ENCODE measurements around the gene SHROOM3. TPM values are rescaled to one million over a fixed set of nuclear protein-coding genes. Genes with fewer than 3 reads are reported as not detected.

The SHROOM3 gene
- total RNA-seq, 1 donor from 2014 or later = 66.6 TPM

GRCh38 chr4:76494243-76494642, 59.2 kb downstream of the SHROOM3 start:
- DNase-seq (ENCODE audit: low read depth) = no peak

DNA sequence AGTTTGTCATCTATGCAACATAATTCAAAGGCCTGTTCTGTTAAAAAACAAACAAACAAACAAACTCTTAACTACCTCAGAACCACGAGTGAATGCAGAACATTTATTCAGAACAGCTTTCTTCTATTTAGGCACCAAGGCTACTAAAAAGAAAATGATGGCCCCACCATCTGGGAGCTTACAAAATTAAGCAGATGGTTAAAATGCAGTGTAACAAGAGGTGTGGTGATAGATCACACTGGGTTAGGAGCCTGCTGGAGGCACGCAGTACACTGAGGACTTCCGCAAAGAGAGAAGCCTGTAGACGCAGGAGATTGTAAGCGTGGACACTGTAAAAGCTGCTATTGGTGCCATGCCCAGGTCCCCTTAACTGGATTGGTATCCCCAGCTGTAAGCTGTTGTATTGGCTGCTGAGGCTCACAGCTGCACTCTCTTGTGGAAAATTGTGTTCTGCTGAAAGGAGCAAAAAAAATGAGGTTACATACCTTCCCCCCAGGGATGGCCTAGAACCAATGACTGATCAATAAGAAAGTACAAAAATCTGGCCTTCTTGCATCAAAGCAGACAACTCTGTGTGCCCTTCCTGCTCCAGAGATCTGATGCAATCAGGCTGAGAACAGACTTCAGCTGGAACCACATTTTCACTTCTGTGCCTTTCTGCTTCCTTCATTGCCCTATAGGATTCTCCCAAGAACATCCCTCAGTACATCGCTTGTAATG, 60.0 kb downstream of the SHROOM3 start:
- no peak for DNase-seq (ENCODE audit: low read depth)

GRCh38 chr4:76498550-76498949, 63.5 kb downstream of the SHROOM3 start:
- DNase-seq (ENCODE audit: low read depth) = no peak

- no peak for DNase-seq (ENCODE audit: low read depth)
Observed at GRCh38 chr4:76499461-76499860, 64.4 kb downstream of the SHROOM3 start.

DNA sequence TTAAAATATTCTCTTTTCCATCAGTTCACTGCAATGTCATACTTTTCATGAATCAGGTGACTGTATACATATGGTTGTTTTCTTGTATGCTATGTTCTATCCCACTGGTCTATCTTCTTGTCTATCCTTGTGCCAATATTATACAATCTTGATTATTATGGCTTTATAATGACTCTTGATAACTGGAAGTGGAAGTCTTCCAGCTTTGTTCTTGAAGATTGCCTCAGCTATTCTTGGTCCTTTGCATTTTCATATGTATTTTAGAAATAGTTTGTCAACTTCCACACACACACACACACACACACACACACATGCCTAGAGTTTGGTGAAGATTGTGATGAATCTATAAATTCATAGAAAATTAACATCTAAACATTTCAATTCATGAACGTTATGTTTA, 67.9 kb downstream of the SHROOM3 start:
- no peak for DNase-seq (ENCODE audit: low read depth)

GRCh38 chr4:76504613-76505465, 69.8 kb downstream of the SHROOM3 start:
- DNase-seq (ENCODE audit: low read depth) = peak; percentile 72

DNA sequence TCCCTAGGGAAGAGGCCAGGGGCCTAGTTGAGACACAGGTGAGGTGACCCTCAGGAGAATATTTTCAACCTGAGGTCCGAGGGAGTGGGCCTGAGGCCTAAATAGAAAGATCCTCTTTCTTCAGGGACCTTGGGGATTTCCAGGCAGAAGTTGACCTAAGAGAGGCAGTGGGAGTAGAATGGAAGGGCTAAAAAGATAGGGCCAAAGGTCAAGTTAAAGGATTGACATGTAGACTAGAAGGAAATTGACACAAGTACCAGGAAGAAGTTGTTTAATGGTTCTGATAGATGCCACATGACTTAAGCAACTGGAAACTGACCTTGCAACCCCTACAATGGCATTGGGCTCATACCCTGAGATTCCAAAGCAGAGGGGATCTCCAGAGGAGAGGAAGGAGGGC, 76.9 kb downstream of the SHROOM3 start:
- DNase-seq (ENCODE audit: low read depth) = peak; percentile 16

DNA sequence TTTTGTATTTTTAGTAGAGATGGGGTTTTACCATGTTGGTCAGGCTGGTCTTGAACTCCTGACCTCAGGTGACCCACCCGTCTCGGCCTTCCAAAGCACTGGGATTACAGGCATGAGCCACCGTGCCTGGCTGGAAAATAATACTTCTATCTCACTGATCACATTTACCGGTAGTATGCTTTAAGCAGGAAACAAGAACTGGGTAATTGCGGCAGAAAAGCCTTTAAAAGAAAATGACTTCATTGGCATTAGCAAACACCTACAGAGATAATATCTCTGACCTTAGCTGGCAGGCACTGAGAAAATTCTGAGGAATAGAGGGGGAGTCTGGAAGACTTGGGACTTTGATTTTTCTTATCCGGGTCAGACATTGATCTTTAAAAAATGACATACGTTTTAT, 78.5 kb downstream of the SHROOM3 start:
- DNase-seq (ENCODE audit: low read depth) = peak; percentile 21

DNA sequence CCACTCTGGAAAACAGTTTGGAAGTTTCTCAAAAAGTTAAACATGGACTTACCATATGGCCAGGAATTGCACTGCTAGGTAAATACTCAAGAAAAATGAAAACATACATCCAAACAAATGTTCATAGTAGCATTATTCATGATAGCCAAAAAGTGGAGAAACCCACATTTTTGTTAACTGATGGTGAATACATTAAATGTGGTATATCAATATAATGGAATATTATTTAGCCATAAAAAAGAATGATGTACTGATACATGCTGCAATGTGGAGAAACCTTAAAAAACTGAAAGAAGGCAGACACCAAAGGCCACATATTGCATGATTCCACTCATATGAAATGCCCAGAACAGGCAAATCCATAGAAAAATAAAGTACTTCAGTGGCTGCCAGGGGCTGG, 79.1 kb downstream of the SHROOM3 start:
- DNase-seq (ENCODE audit: low read depth) = no peak

DNA sequence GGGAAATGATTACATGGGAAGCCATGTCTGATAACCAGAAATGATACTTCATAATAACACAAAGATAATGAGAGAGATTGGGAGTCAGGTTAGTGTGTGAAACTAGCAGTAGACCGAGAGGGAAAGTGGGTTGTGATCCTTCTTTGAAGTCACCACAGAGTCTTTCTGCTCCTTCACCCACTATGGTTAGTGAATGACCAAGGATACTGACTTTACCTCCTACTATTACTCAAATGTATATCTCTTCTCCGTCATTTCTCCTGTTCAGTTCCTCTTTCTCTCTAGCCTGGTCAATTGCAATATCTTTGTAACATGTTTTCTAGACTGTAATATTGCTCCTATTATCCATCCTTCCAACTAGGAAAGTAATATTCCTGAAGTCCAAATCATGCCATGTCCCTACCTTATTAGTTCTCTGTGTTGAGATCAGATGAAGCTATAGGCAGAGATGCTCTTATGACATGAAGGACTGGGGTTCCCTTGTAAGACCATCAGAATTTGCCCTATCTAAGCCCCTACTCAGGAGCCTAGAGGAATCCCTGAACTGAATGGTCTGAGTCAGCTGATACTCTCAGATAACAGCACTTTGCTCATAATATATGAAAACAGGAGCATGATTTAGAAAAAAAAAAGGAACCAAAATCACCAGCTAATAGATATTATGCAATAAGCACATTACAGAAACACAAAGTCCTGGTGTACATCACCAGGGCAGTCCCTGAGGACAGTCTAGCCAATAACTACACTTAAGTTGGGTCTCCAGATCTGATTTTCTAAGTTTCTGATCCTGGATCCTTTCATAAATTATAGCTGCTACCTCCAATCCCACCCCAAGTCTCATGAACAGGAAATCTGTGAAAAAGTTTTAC, 81.2 kb downstream of the SHROOM3 start:
- no peak for DNase-seq (ENCODE audit: low read depth)

GRCh38 chr4:76518241-76518640, 83.2 kb downstream of the SHROOM3 start:
- DNase-seq (ENCODE audit: low read depth) = no peak

- DNase-seq (ENCODE audit: low read depth) = no peak
Observed at GRCh38 chr4:76523593-76523992, 88.6 kb downstream of the SHROOM3 start.

- DNase-seq (ENCODE audit: low read depth) = no peak
Observed at GRCh38 chr4:76525751-76526150, 90.7 kb downstream of the SHROOM3 start.

DNA sequence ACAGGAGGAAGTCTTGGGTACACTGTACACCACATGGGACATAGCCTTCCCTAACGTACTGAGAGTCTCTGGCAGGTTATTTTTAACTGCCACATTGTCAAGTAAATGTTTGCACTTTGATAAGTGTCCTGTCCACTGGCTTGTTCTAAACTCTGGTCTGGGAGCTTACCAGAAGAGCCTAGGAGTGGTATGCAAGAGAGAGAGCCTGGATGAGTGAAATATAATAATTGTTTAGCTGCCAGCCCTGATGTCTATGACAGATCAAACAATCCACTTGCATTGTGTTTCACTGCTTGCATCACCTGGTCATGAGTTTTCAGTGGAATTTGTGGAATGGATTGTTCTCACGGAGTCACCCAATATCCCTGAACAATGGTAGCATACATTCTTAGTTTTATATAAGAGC, 91.6 kb downstream of the SHROOM3 start:
- peak; percentile 92 for DNase-seq (ENCODE audit: low read depth)

GRCh38 chr4:76527666-76528065, 92.6 kb downstream of the SHROOM3 start:
- no peak for DNase-seq (ENCODE audit: low read depth)

GRCh38 chr4:76531597-76531996, 96.6 kb downstream of the SHROOM3 start:
- no peak for DNase-seq (ENCODE audit: low read depth)

- DNase-seq (ENCODE audit: low read depth) = no peak
Observed at GRCh38 chr4:76532805-76533204, 97.8 kb downstream of the SHROOM3 start.

DNA sequence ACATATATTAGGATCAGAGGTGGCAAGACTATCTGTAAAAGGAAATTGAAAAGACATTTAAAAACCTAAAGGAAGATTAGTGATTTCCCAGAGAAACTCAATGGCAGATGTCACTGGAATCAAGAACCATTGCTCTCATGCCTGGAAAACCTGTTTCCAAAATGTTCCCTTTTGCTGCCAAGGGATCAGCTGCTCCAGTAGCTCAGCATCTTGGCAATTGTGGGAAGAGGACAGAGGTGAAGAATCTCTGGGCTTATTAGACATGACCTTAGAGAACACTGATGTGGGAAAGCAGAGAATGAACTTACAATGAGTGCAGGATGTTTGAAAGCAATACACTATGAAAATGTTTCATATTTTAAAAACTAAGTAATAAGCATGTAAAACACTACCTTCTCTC, 98.3 kb downstream of the SHROOM3 start:
- no peak for DNase-seq (ENCODE audit: low read depth)

DNA sequence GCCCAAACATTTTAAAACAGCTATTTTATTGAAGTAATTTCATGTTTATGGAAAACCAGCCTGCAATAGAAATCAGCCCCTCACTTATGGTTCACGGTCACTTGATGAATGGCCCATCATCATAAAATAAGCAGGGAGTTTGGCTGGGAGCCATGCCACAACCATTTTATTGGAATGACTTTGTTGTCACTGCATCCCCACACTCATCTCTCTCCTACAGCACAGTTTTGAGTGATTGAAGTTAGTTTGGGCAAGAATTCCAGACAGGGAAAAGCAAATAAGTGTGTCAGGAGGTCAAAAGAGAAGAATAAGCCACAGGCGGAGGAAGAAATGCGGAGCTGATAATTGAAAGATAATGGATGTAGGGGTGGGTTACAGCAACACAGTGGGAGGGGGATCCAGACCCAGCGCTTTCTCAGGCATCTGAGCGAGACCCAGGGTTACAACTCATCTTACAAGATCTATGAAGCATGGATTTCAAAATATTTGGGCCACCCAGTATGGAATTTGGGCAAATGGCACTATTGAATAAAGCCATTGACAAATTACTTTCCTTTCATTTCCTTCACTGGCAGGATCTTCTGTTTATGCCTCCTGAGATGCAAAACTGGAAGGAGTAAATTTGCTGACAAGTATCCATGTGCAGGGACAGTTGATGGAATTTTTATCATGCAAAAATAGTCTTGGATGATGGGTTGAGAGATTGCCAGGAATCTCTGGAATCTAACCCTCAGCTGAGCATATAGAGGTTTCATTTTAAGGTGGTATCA, 100.8 kb downstream of the SHROOM3 start:
- DNase-seq (ENCODE audit: low read depth) = peak; percentile 69

GRCh38 chr4:76536373-76536689, 101.3 kb downstream of the SHROOM3 start:
- DNase-seq (ENCODE audit: low read depth) = no peak

DNA sequence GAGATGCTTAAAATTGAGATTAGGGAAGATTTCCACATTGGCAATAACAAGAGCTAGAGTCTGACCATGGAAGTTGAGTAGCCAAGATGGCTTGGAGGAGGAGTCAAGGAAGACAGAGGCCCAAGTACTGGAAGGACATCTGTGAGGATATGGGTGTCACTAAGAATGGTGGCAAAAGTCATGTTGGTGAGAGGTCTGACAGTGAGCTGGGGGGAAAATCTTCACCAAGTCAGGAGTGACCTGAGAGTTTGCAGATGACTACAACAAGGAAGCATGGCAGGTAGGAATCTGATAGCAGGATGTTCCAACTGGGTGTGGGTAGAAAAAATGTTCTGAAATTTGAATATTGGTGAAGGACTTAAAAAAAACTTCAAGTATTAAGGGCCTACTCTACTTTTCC, 103.3 kb downstream of the SHROOM3 start:
- DNase-seq (ENCODE audit: low read depth) = no peak

DNA sequence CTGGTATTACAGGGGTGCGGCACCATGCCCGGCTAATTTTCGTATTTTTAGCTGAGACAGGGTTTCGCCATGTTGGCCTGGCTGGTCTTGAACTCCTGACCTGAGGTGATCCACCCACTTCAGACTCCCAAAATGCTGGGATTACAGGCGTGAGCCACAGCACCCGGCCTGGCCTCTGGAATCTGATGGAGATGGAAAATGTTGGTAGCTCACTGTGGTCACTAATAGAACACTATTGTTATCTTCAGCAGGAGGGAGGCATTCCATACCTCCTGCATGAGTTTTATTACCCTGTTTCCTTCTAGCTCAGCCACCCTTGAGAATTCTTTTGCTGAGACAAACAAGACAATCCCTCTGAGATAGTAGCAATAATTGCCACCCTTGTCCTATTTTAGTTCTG, 105.0 kb downstream of the SHROOM3 start:
- DNase-seq (ENCODE audit: low read depth) = peak; percentile 89
